H1 (cell line): ENCODE measurements around the gene SYNPR. TPM values are rescaled to one million over a fixed set of nuclear protein-coding genes. Genes with fewer than 3 reads are reported as not detected.

ENCODE experiments used
- ASH2L ChIP-seq: fragments of 200-600, 300-600 bp; sonication (generic); IDR thresholded peaks from one replicate; pipeline ENCODE4 v1.7.1; 2017; ENCODE audit warnings: low read length
- ATF3 ChIP-seq: IDR thresholded peaks from 2 replicates; pipeline ENCODE4 v1.6.1; 2011; ENCODE audit warnings: low read depth, mild to moderate bottlenecking, low read length; ENCODE audit not compliant: insufficient read depth
- BACH1 ChIP-seq: IDR thresholded peaks from 2 replicates; pipeline ENCODE4 v1.6.1; 2012; ENCODE audit warnings: low read length, improper control_type of control experiment
- CBX5 ChIP-seq: fragments of 300-800, 300-1000 bp; sonication (generic); IDR thresholded peaks from 2 replicates; pipeline ENCODE4 v1.7.1; 2016; ENCODE audit warnings: antibody characterized with exemption, low read length, low read depth
- E2F6 ChIP-seq: IDR thresholded peaks from 2 replicates; pipeline ENCODE4 v1.6.1; 2012; ENCODE audit warnings: inconsistent platforms
- GABPA ChIP-seq: IDR thresholded peaks from 2 replicates; pipeline ENCODE4 v1.6.1; 2011; ENCODE audit warnings: mild to moderate bottlenecking, low read length, moderate library complexity, borderline replicate concordance; ENCODE audit not compliant: insufficient read depth
- HDAC6 ChIP-seq: IDR thresholded peaks from one replicate; pipeline ENCODE4 v1.7.1; 2012; ENCODE audit warnings: low read depth, mild to moderate bottlenecking, inconsistent platforms, low read length, moderate library complexity
- JUND ChIP-seq: IDR thresholded peaks from 2 replicates; pipeline ENCODE4 v1.6.1; 2011; ENCODE audit warnings: mild to moderate bottlenecking, improper control_type of control experiment, low read length
- MAX ChIP-seq: IDR thresholded peaks from 2 replicates; pipeline ENCODE4 v1.6.1; 2012; ENCODE audit warnings: inconsistent platforms
- NRF1 ChIP-seq: IDR thresholded peaks from 2 replicates; pipeline ENCODE4 v1.6.1; 2011; ENCODE audit warnings: mild to moderate bottlenecking, low read depth, low read length, improper control_type of control experiment
- POLR2AphosphoS5 ChIP-seq: IDR thresholded peaks from 2 replicates; pipeline ENCODE4 v1.6.1; 2011; ENCODE audit warnings: low read depth, low read length
- RAD21 ChIP-seq, 2 experiments: IDR thresholded peaks in 1 of 2; conservative IDR thresholded peaks in 1 of 2; 2 replicates each; pipeline ENCODE4 v1.6.1; 2011; ENCODE audit warnings: low read depth in 2 of 2, low read length in 2 of 2, improper control_type of control experiment in 1 of 2, inconsistent platforms in 1 of 2, mild to moderate bottlenecking in 1 of 2, moderate library complexity in 1 of 2
- SAP30 ChIP-seq: fragments of 300-600 bp; sonication (generic); IDR thresholded peaks from 2 replicates; pipeline ENCODE4 v1.7.1; 2012; ENCODE audit warnings: low read length, moderate library complexity, mild to moderate bottlenecking, inconsistent platforms; ENCODE audit not compliant: insufficient read depth, insufficient replicate concordance
- SIN3A ChIP-seq, 2 experiments: IDR thresholded peaks in 1 of 2; conservative IDR thresholded peaks in 1 of 2; 2 replicates each; pipeline ENCODE4 v1.6.1; 2011 to 2012; ENCODE audit warnings: low read length in 2 of 2, improper control_type of control experiment in 1 of 2, low read depth in 1 of 2, mild to moderate bottlenecking in 1 of 2
- SIRT6 ChIP-seq: IDR thresholded peaks from one replicate; pipeline ENCODE4 v1.7.1; 2012; ENCODE audit warnings: low read length, inconsistent platforms
- TAF7 ChIP-seq: optimal IDR thresholded peaks from 2 replicates; pipeline ENCODE3; 2011; ENCODE audit warnings: low read depth, mild to moderate bottlenecking, inconsistent platforms, low read length, moderate library complexity, borderline replicate concordance
- TBP ChIP-seq: IDR thresholded peaks from 2 replicates; pipeline ENCODE4 v1.6.1; 2011; ENCODE audit warnings: low read depth, low read length, improper control_type of control experiment
- TCF12 ChIP-seq: IDR thresholded peaks from 2 replicates; pipeline ENCODE4 v1.6.1; 2011; ENCODE audit warnings: low read depth, mild to moderate bottlenecking, low read length
- USF2 ChIP-seq: IDR thresholded peaks from 2 replicates; pipeline ENCODE4 v1.6.1; 2011; ENCODE audit warnings: low read length, improper control_type of control experiment
- YY1 ChIP-seq: IDR thresholded peaks from 2 replicates; pipeline ENCODE4 v1.6.1; 2011; ENCODE audit warnings: low read depth, mild to moderate bottlenecking, low read length
- ZNF274 ChIP-seq: IDR thresholded peaks from 2 replicates; pipeline ENCODE4 v1.7.0; 2012; ENCODE audit warnings: low read length, borderline replicate concordance; ENCODE audit errors: extremely low read depth
- polyA plus RNA-seq, 7 experiments: library from polyadenylated mRNA; depleted of rRNA in 3 of 7; stranded (reverse) in 5 of 7; unstranded in 2 of 7; fragments of >200 nt in 5 of 7; fragments of 200-250 nt in 2 of 7; gene quantifications; 1 replicate in 5 of 7; 2 replicates in 1 of 7; 4 replicates in 1 of 7; pipeline versions ENCODE4 v1.2.1 to v1.2.3, GENCODE V29; 2011 to 2013; ENCODE audit warnings: missing spikeins in 2 of 7, mixed read lengths in 2 of 7
- total RNA-seq: library from RNA; stranded (reverse); fragmentation: NEBNext Ultra II Directional; extraction: Animal tissue kit (Norgen Biotek cat#: 25700); gene quantifications from 2 replicates; pipeline ENCODE4 v1.2.1, GENCODE V29; 2021

The SYNPR gene
- total and polyA plus RNA-seq, 2 of the 8 experiments (the other 6 are each of a cell fraction or from before 2014, with no cell fraction given), result 0.39 to 0.99 TPM

- TF ChIP-seq NRF1 (no peak), BACH1 (no peak), HDAC6 (no peak), TBP (peak; percentile 22; the same call in 1 of the 2 replicates), TAF7 (no peak), E2F6 (peak; percentile 39; the same call in 1 of the 2 replicates), RAD21 (IDR thresholded peaks at IDR 0.05 in 1 of 2, conservative IDR thresholded peaks at IDR 0.05 in 1 of 2; ENCODE audit: low read depth in 2 of 2, low read length in 2 of 2) (no peak), USF2 (no peak), SAP30 (no peak), YY1 (no peak), ZNF274 (no peak), ATF3 (no peak), POLR2AphosphoS5 (no peak), GABPA (no peak), JUND (no peak), SIRT6 (no peak), SIN3A (conservative IDR thresholded peaks at IDR 0.05 in 1 of 2, IDR thresholded peaks at IDR 0.05 in 1 of 2; ENCODE audit: low read depth in 1 of 2, low read length in 2 of 2) (no peak), CBX5 (no peak), ASH2L (peak; percentile 68), TCF12 (no peak), MAX (peak; percentile 54; the same call in 1 of the 2 replicates)
Observed at GRCh38 chr3:63278171-63279004, at the start of gene SYNPR (continued).
